Stimulated activated CD8-positive, alpha-beta memory T cell treated with anti-CD3 and anti-CD28 coated beads, Interleukin-4, amount 100 ng/mL, for 48 hours (primary cell): ENCODE results near the gene NEGR1.

Experiments
- DNase-seq: peaks from one replicate; pipeline ENCODE4 v3.0.0-alpha.2; 2020

Gene NEGR1

DNA sequence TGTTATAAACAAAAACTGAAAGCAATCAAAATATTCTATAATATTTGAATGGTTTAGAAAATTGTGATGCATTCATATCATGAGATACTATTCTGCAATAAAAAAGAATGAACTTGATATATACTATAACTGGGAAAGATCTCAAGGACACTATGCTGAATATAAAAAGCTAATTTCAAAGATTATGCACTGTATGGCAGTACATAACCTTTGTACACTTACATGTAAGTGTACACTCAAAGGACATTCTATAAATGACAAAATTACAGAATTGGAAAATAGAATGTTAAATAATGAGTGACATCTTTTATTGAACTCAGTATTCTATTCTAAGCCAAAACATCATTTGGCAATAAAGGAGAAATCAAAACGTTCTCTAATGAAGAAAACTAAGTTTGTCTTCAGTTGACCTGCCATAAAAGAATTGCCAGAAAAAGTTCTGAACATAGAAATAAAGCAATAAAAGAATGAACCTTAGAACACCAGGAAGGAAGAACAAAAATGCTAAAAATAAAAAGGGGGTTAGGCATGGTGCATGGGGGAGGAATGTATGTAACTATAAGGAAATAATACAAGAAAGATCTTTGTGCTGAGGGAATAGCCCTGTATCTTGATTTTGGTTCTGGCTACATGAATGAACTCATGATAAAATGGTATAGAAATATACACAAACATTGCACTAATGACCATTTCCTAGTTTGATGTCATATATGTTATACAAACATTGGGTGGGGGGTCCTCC lies 519.7 kb downstream of the NEGR1 start:
- DNase-seq, result no peak

DNA sequence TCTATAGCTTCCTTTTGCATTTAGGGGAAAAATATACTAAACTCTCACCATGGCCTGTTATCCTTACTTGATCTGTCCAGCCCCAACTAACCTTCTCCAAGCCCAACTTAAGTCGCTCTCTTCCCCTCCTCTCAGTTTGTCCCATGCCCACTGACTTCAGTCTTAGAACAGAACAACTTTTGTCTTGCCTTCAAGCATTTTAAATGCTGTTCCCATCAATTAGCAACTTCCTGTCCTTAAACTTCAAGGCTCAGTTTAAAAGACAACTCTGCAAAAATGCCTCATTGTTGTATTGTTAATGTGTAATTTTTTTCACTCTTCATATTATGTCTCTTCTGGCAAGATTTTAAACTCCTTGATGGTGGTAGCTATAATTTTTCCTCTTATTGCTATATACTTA lies 526.9 kb downstream of the NEGR1 start:
- DNase-seq, result no peak

DNA sequence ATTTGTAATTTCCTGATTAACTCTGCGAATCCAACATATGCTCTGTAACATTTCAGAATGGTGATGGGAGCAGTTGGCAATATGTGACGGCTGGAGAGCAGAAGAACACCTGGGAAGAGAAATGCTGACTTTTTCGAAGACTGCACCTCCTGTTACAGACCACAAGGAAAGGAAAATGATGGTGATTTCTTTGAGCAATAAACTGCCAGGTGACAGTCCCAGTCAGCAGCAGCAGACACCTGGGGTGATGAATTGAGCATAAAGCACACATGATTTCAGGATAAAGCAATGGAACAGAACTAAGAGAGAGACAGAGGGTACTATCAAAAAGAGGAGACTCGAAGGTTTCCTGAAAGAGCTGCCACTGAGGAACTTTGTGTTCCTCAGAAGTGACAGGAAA lies 528.6 kb downstream of the NEGR1 start:
- no peak for DNase-seq

DNA sequence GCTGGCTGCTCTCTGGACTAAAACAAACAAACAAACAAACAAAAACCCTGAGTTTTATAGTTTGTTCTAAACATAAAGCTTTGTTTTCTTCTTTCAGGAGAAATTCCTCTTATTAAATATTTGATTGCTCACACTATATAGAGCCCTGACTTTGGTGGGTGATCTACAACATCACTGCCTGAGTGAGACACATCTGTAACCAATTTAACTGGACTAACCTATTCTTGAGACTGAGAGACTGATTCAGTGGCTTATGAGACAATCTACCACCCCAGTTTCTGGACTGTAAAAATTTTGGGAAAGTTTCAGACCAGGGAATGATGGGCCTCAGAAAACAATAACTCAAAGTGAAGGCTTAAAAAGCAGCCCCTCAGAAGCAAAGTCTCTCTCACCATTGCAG lies 537.0 kb downstream of the NEGR1 start:
- no peak for DNase-seq

DNA sequence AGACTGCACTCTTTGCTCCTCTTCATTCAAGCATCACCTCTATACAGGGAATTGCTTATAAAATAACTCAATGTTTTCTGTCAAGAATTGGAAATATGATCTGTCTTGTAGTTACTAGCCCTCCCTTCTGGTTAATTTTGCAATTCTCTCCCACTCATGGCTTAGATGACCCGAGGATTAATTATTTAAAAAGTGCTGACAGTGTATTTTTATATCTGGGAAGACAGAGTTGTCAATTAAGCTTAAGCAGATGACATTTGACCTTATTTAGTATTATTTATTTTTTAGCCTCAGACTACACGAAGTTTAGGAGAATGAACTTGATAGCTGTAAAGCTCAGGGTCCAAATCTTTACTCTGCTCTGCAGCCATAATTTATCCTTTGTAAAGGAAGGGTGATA lies 538.5 kb downstream of the NEGR1 start:
- no peak for DNase-seq

DNA sequence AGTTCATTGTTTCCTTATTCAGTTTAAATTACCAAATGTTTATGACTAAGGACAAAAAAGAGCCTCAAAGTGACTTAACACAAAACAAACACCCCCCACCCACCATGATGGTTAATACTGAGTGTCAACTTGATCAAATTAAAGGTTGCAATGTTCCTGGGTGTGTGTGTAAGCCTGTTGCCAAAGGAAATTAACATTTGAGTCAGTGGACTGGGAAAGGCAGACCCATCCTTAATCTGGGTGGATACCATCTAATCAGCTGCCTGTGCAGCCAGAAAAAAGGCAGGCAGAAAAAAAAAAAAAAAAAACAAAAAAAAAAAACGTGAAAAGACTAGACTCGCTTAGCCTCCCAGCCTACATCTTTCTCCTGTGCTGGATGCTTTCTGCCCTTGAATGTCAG lies 543.4 kb downstream of the NEGR1 start:
- no peak for DNase-seq

DNA sequence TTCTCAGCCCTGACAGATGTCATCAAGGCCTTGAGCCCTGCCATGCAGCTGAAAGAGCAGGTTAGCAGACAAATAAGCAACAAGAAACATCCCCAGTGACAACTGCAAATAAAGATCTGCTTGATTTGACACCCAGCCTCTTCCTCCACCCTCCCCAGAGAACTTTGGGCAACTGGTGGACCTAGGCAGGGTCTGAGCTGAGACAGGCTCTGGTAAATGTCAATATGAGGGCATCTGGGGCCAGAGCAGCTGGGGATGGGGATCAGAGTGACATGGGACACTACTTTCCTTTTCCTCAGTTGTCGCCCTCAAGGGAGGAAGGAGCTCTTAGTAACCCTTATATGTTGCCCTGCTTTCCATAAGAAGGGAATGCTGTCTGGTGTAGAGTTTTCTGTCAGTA lies 544.1 kb downstream of the NEGR1 start:
- no peak for DNase-seq

DNA sequence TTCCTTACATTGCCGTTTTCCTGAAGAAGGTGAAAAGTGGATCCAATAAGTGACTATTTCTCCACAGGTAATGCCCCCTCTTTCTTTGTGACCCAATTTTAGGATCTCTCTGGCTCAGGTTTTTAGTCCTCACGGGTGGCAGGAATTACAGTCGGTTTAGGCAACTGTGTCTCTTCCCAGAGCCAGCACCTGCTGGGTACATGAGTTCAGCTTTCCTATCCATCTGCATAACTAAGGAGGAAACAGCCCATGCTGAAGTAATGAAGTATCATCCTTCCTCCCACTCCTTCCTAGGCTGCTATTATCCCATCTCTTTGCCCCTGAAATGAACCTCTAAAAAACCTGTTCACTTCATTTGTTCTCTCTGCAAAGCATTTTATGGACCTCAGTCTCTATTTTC lies 544.6 kb downstream of the NEGR1 start:
- no peak for DNase-seq

DNA sequence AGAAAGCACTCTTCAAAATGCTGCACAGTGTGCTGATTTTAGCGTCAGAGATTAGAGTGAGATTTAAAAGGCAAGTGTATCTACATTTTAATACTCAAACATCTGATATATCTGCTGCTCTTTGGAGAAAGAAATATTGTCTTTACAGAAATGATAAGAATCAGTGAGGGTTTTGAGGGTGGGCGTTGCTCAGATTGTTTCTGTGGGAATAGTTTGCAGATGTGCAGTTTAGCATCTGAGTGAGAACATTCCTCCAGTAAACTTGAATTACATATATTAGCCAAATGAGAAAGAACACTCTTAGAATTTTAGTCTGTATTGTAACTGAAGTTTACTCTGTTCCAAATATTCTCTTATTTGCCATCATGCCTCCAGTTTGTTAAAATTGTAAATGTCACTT lies 549.2 kb downstream of the NEGR1 start:
- DNase-seq, result no peak

DNA sequence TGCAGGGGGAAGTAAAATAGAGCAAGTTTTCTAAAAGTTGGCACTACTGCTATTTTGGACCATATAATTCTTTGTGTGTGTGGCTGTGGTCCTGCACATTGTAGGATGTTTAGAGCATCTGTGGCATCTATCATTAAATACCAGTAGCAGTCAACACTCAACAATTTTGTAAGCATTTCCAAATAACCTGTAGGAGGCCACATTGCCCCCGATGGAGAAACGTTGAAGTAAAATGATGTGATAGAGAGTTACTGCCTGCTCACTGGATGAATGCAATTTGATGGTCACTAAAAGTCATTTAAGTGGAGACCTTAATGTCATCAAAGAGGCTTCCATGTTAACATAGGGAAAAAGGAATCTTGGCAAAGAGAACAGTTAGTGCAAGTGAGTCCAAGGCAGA lies 560.8 kb downstream of the NEGR1 start:
- DNase-seq, result no peak

DNA sequence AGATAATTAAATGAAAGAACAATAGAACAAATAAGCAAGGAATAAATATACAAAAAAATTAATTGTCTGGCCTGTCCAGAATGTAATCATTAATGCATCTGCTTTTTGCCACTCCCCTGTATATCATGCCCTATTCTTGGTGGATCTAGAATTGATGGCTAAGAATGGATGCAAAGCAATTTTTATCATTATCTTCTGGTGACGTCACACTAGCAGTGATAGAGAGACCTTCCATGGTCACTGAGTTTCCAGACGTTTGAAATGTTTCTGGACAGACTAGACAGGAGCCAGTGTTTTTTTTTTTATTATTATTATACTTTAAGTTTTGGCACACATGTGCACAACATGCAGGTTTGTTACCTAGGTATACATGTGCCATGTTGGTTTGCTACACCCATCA lies 563.0 kb downstream of the NEGR1 start:
- DNase-seq, result no peak

DNA sequence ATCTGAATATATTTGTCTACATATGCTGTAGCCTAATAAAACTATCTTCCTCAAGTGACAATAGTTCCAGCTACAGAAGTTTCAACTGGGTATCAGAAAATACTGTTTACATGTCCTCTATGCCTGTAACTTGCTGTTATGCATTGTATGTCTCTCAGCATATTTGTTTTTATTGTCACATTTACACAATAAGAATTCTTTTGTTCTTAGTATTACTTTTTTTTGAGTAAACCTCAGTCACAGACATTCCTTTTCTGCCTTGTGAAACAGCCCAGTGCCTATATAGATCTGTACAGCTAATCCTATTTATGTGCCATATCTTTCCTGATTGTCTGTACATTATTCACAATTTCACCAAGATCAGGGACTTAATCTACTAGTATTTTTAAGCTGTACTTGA lies 565.2 kb downstream of the NEGR1 start:
- DNase-seq, result no peak

DNA sequence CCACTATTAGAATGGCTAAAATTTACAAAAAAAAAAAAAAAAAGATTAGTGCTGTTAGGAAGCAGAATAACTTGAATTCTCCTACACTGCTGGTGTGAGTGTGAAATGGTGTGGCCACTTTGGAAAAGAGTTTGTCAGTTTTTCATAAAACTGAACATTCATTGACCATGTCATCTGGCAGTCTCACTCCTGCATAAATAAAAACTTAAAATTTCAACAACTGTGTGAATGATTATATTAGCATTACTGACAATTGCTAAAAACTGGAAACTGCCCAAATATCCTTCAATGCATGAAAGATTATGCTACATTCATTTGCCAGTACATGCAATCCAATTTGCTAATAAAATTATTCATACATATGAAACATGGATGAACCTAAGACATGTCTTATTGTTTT lies 570.9 kb downstream of the NEGR1 start:
- DNase-seq, result no peak

DNA sequence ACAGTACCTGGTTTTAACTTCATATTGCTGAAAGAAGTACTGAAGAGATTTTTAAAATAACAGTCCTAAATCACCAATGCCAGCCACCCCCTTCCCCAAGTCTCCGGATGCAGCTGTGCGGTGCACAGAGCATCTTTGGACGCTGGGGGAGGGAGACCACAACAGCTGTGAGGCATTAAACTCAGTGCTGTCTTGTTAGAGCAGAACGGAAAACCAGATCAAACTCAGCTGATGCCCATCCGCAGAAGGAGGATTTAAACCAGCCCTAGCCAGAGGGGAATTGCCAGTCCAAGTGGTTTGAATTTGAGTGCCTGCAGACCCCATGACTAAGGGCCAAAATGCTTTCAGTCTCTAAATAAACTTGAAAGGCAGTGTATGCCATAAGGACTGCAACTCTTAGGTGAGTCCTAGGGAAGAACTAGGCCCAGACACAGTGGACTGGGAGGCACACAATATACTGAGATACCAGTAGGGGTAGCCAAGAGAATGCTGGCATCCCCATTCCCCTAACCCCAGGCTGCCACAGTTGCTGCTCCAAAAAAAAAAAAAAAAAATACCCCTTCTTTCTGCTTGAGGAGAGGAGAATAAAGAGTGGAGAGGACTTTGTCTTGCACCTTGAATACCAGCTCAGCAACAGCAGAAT lies 576.2 kb downstream of the NEGR1 start:
- DNase-seq, result no peak

DNA sequence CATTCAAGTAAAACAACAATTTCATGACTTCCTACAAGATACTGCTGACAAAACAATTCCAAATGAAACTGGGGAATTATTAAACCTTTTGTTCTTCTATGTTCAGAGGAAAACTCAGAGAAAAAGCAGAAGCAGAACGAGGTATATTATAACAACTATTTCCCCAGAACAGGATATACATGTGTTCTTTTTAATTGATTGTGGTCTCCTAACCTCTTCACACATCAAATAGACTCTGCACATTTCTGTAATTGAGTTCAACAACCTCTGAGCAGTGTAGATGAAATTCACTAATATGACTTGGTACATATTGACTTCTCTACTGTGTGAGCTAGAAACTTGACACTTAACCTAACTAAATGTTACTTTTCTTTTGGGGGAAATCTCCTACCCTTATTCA lies 584.2 kb downstream of the NEGR1 start:
- DNase-seq, result no peak

DNA sequence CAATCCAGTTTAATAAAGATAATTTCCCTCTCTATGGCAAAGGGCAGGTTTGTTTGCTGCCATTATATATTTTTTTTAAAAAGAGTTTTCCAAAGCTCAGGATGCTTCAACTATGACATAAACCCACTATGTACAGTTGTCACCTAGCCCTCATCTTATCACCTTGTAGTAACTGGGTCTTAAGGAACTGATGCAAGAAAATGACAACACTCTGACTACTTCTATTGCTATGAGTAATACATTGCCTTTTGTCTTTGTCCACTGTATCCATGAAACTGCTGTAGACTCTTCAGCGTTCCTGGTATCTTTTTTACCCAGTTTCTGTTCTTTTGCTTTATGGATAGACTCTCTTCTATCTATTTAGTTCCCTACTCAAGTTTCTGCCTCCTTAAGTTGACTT lies 586.5 kb downstream of the NEGR1 start:
- no peak for DNase-seq

DNA sequence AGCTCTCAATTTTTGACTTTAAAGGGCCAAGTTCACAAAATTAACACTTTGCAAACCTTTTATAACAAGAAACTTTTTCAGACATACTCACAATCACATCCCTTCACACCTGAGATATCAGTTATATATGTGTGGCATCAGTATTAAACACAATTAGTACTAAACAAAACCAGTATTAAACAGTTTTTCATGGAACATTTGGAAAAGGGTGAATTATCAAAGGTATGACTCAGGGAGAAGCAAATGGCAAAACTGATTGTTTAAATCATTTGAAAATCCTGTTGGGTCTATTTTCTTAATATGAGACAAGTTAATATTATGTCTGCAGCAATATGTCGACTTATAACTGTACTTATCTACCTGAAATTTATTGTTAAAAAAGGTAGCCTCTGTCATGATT lies 587.3 kb downstream of the NEGR1 start:
- no peak for DNase-seq

DNA sequence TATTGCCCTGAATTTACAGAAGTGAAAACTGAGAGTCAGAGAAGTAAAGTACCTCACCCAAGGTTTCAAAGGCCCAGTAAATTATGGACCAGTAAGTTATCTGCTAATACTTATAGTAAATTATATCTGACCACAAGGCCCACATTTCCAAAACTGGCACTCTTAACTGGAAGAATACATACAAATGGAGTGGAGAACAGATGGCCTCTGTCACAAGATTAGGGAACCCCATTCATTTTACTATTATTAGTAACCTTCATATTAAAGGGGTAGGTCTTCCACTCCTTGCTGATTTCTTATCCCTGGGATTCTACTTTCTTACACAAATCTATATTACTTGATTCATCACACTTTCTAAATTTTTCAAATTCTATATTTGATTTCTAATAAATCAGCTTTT lies 588.8 kb downstream of the NEGR1 start:
- DNase-seq, result no peak

DNA sequence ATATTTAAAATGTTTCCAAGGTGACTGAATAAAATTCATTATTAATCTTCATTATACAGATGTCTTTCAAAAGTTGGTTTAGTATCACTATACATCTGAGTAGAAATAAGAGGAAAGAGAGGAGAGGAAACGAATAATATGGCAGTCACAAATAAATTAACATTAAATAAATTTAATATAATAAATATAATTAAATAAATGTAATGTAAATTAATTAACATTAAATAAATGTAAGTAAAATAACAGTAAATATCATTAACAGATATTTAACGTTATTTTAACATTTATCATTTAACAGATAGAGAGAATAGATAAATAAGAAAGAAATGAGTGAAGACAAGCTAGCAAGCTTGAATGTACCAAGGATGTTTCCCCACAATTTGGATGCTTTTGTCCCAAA lies 592.7 kb downstream of the NEGR1 start:
- no peak for DNase-seq

DNA sequence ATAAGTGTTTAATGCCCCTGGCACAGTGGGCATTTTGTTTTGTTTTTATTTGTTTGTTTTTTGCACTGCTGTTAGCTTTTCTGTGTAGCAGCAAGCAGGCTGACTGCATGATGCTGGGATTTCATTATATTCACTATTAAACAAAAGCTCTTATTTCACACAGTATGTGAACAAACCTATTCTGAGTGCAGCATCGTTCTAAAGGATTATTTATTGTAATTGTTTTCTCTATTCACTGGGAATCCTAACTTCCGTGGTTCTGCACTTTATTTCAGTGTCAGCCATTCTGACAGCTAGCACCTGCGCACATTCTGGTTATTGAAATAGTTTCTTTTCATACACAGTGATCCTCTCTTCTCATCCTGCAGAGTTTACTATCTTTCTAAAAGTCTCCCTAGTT lies 595.0 kb downstream of the NEGR1 start:
- DNase-seq, result no peak

DNA sequence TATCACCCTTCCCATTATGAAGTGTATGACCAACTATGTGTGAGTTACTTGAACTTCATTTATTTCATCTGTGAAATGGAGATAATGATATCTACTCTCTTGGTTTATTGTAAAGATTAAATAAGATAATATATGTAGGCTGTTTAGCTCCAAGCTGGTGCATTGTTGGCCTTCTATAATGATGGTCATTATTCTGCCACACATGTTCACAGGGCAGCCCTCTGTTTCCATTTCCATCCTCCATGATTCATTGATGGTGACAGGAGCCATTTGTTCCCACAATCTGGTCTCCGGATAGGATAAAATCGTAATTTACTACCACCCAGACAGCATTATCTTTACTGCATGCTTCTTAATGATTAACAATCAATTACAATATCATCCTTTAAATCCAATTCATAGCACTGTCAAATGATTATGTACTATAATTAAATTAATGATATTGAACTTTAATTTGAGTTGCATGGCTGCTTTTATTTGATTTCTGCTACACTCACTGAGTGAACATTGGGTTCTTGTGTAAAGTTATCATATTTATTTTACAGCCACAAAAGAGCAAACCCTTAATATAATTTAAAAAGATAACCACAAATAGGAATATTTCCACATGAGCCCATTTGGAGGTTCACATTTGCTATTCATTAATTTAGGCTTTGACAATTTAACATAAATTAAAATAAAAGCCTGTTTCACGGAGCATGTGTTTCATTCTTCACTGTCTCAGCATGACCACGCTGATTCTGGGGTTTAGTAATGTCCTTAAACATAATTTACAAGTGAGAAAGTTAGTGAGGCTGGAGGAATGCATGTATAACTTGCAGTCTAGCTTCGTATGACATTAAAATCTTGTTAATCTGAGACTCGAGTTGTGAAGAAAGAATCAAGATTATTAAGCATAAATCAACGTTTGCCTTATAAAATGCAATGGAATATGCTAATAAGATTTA lies 605.1 kb downstream of the NEGR1 start:
- no peak for DNase-seq

DNA sequence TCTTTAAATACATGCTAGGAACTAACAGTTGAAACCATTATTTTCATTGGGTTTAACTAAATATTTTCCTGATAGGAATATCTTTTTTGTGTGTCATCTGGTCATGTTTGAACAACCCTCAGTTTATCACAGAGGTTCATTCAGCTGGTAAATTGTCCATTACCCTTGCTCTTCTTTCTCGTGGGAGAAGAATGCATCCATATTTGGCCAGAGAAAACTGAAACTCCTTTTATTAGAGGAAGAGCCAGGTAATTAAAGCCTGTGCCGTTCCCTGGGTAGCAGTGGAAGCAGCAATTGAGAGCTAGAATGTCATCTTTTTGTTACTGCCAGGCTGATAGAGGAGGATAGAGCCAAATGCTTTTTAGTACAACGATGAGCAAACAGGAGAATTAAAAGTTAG lies 614.3 kb downstream of the NEGR1 start:
- DNase-seq, result no peak

DNA sequence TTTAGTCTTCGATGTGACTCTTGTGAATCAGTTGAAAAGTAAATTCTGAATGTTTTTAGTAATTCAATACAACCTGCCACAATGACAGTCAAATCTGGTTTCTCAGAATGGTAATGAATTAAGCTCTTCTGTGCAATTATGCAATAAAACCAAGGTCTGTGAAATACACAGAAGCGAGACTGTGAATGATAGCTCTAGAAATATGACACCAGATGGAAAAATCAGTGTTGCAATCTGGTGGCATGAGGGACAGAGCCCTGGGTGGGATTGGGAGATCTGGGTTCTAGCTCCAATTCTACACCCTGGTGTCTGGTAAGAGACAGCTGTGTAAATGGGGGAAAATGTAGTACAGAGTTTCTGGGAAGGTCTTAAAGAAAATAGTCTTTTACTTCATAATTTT lies 615.1 kb downstream of the NEGR1 start:
- no peak for DNase-seq

DNA sequence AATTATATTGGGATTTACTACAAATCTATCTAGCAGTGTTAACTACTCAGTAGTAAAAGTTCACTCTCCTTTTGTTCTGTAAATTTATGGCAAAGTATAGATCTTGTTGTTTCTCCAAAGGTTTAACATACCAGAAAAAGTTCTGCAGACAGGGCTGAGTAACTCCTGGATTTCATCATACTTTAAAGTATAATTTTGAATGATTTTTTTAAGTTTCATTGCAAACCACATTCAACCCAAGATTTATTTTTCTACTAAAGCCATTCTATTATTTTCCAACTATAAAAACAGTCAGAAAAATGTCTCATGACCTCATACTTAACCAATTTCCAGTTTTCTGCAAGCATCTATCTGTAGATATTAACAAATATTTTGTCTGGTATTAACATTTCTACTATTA lies 615.7 kb downstream of the NEGR1 start:
- DNase-seq, result no peak
